Measurements from ENCODE around the gene ING4. TPM values are rescaled to one million over a fixed set of nuclear protein-coding genes. Genes with fewer than 3 reads are reported as not detected.

The ING4 gene
- total RNA-seq, 1 experiment from 2014 or later: 23.0 TPM

DNA sequence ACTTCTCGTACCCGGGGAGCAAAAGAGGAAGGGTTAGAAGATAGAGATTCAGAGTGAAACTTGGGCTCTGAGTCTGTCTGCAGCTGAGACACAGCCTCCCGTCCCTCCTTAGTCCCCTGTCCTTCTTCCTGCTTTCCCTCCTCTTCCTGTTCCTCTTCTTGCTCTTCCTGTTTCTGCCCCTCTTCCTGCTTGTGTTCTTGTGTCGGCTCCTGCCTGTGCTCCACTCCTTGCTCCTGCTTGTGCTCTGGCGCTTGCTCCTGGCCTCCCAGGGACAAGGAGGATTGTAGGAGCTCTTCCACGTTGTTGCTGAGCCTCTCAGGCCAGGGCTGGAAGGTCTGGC lies 18.7 kb downstream of the ING4 start (continued):
- TF ChIP-seq, protein P1, sequence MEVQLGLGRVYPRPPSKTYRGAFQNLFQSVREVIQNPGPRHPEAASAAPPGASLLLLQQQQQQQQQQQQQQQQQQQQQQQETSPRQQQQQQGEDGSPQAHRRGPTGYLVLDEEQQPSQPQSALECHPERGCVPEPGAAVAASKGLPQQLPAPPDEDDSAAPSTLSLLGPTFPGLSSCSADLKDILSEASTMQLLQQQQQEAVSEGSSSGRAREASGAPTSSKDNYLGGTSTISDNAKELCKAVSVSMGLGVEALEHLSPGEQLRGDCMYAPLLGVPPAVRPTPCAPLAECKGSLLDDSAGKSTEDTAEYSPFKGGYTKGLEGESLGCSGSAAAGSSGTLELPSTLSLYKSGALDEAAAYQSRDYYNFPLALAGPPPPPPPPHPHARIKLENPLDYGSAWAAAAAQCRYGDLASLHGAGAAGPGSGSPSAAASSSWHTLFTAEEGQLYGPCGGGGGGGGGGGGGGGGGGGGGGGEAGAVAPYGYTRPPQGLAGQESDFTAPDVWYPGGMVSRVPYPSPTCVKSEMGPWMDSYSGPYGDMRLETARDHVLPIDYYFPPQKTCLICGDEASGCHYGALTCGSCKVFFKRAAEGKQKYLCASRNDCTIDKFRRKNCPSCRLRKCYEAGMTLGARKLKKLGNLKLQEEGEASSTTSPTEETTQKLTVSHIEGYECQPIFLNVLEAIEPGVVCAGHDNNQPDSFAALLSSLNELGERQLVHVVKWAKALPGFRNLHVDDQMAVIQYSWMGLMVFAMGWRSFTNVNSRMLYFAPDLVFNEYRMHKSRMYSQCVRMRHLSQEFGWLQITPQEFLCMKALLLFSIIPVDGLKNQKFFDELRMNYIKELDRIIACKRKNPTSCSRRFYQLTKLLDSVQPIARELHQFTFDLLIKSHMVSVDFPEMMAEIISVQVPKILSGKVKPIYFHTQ (CRISPR knock-in tag; IDR thresholded peaks at IDR 0.05): no peak
- TF ChIP-seq, protein P2, sequence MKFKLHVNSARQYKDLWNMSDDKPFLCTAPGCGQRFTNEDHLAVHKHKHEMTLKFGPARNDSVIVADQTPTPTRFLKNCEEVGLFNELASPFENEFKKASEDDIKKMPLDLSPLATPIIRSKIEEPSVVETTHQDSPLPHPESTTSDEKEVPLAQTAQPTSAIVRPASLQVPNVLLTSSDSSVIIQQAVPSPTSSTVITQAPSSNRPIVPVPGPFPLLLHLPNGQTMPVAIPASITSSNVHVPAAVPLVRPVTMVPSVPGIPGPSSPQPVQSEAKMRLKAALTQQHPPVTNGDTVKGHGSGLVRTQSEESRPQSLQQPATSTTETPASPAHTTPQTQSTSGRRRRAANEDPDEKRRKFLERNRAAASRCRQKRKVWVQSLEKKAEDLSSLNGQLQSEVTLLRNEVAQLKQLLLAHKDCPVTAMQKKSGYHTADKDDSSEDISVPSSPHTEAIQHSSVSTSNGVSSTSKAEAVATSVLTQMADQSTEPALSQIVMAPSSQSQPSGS (CRISPR knock-in tag; IDR thresholded peaks at IDR 0.05; ENCODE audit: borderline replicate concordance, low read depth): no peak
- no peak for TF ChIP-seq TP53 (CRISPR knock-in tag; IDR thresholded peaks at IDR 0.05)
- TF ChIP-seq, protein P3, sequence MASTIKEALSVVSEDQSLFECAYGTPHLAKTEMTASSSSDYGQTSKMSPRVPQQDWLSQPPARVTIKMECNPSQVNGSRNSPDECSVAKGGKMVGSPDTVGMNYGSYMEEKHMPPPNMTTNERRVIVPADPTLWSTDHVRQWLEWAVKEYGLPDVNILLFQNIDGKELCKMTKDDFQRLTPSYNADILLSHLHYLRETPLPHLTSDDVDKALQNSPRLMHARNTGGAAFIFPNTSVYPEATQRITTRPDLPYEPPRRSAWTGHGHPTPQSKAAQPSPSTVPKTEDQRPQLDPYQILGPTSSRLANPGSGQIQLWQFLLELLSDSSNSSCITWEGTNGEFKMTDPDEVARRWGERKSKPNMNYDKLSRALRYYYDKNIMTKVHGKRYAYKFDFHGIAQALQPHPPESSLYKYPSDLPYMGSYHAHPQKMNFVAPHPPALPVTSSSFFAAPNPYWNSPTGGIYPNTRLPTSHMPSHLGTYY (CRISPR knock-in tag; IDR thresholded peaks at IDR 0.05): no peak
- no peak for TF ChIP-seq ZNF423 (CRISPR knock-in tag; IDR thresholded peaks at IDR 0.05)

DNA sequence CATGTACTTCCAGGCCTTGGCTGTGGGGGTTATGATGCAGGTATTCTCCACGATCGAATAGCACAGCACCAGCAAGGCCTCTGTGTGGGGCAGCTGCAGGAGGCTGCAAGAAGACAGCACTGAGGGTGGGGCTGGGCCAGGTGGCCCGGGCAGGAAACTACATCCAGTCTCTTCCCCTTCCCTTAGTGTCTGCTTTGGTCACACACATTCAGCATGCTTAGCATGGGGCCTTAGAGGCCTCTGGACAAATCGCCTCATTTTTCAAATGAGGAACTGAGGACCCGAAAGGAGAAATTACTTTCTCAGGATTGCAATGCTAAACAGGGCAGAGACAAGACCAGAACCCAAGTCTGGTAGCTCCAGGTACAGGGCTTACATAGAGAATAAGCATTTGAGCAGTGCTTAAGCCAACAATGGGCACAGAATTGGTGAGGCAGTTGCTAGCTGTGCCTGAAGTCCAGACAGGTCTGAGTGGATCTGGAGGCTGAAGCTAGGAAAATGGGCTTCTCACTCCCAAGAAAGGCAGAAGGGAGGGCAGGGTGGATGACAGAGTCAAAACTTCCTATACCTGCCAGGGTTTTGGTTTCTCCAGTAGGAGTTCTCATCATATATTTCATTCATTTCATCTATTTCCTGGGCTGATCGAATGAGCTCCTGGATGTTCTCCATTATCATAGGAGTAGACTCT lies 19.2 kb downstream of the ING4 start:
- CTCF ChIA-PET: interaction anchor here (0.8 to 6.2 kb wide), 9 partner anchors 9 to 106 kb away, joined by 3 to 111 read pairs (median 10); partner anchors contain the start of genes LPAR5 and ZNF384
- TF ChIP-seq ZNF121 (CRISPR knock-in tag; IDR thresholded peaks at IDR 0.05): no peak
- TF ChIP-seq, protein P4, sequence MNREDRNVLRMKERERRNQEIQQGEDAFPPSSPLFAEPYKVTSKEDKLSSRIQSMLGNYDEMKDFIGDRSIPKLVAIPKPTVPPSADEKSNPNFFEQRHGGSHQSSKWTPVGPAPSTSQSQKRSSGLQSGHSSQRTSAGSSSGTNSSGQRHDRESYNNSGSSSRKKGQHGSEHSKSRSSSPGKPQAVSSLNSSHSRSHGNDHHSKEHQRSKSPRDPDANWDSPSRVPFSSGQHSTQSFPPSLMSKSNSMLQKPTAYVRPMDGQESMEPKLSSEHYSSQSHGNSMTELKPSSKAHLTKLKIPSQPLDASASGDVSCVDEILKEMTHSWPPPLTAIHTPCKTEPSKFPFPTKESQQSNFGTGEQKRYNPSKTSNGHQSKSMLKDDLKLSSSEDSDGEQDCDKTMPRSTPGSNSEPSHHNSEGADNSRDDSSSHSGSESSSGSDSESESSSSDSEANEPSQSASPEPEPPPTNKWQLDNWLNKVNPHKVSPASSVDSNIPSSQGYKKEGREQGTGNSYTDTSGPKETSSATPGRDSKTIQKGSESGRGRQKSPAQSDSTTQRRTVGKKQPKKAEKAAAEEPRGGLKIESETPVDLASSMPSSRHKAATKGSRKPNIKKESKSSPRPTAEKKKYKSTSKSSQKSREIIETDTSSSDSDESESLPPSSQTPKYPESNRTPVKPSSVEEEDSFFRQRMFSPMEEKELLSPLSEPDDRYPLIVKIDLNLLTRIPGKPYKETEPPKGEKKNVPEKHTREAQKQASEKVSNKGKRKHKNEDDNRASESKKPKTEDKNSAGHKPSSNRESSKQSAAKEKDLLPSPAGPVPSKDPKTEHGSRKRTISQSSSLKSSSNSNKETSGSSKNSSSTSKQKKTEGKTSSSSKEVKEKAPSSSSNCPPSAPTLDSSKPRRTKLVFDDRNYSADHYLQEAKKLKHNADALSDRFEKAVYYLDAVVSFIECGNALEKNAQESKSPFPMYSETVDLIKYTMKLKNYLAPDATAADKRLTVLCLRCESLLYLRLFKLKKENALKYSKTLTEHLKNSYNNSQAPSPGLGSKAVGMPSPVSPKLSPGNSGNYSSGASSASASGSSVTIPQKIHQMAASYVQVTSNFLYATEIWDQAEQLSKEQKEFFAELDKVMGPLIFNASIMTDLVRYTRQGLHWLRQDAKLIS (CRISPR knock-in tag; IDR thresholded peaks at IDR 0.05; ENCODE audit: borderline replicate concordance): no peak
- TF ChIP-seq SP1 (CRISPR knock-in tag; conservative IDR thresholded peaks at IDR 0.05): no peak
- TF ChIP-seq, protein P5, sequence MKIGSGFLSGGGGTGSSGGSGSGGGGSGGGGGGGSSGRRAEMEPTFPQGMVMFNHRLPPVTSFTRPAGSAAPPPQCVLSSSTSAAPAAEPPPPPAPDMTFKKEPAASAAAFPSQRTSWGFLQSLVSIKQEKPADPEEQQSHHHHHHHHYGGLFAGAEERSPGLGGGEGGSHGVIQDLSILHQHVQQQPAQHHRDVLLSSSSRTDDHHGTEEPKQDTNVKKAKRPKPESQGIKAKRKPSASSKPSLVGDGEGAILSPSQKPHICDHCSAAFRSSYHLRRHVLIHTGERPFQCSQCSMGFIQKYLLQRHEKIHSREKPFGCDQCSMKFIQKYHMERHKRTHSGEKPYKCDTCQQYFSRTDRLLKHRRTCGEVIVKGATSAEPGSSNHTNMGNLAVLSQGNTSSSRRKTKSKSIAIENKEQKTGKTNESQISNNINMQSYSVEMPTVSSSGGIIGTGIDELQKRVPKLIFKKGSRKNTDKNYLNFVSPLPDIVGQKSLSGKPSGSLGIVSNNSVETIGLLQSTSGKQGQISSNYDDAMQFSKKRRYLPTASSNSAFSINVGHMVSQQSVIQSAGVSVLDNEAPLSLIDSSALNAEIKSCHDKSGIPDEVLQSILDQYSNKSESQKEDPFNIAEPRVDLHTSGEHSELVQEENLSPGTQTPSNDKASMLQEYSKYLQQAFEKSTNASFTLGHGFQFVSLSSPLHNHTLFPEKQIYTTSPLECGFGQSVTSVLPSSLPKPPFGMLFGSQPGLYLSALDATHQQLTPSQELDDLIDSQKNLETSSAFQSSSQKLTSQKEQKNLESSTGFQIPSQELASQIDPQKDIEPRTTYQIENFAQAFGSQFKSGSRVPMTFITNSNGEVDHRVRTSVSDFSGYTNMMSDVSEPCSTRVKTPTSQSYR (CRISPR knock-in tag; IDR thresholded peaks at IDR 0.05): no peak
- no peak for TF ChIP-seq ZNF263 (CRISPR knock-in tag; IDR thresholded peaks at IDR 0.05; ENCODE audit: low read depth)
- Mint-ChIP-seq H3K9me3 (no peaks in the 10 kb centered on the region), H3K27ac (no peak overlapping the region), H3K4me1 (peaks cover 11% of the 10 kb centered on the region), H3K27me3 (ENCODE audit: low read depth) (peaks cover 45% of the 10 kb centered on the region), H3K36me3 (no peaks in the 10 kb centered on the region; the same call in 1 of the 2 replicates), H3K4me3 (no peak overlapping the region)
- no peak for ATAC-seq
- no peak for DNase-seq (ENCODE audit: low spot score)
- POLR2A ChIA-PET: interaction anchor here (0.5 to 1.5 kb wide), 2 partner anchors 26 to 45 kb away, joined by 5 to 6 read pairs; partner anchors contain the start of gene ZNF384
